ENCODE measurements around the gene SMG6.
"Not testable (repeated sequence)": the region's sequence is repeated elsewhere in the genome, so short reads cannot be mapped to it uniquely, and the experiment has no call there.

SMG6 gene

DNA sequence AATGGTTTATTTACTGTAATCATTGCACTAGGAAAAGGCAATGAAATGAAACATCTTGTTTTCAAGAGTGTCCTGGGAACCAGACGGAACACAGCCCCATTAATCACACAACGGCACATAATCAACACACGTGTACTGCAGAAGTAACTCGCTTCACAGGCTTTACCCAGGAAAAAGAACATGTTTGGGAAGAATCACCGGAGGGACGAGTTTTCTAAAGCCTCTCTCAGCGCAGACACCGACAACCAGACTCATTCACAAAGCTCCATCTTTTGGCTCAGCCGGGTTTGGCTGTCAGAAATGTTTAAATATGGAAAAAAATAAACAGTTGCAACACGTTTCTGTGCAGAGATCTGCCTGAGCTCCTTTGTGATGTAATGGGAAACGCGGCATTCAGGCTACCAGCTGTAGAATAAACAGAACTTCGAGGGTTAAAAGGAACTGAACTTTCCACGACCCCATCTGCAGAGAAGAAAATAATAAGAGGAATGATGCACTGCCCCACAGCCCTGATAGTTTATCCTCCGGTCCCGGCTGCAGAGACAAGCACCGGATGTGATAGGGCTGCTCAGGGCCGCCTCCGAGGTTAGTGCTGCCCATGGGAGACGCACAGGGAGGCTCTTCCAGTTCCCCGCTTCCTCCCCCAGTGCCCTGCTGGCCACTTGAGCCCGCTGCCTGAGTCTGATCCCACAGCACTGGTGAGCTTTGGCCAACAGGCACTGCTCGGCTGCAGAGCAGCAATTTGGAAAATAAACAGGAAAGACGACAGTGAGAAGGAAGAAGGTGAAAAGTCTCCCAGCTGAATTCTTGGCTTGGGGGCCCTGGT is 128.9 kb downstream of the SMG6 start:
- no peak for DNase-seq

DNA sequence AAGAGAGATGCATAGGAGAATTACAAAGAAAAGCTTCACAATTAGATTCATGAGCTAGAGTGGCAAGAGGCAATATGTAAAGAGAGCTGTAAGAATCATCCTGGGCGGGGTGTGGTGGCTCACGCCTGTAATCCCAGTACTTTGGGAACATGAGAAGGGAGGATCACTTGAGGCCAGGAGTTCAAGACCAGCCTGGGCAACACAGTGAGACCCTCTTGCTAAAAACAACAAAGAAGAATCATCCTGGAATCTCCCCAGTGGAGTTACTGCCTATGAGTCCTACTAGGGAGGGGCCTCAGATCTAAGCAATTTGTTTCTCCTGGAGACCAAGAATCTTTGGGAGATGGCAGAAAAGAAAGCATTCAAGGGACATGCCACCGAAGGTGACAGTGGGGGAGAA is 129.6 kb downstream of the SMG6 start:
- no peak for DNase-seq

DNA sequence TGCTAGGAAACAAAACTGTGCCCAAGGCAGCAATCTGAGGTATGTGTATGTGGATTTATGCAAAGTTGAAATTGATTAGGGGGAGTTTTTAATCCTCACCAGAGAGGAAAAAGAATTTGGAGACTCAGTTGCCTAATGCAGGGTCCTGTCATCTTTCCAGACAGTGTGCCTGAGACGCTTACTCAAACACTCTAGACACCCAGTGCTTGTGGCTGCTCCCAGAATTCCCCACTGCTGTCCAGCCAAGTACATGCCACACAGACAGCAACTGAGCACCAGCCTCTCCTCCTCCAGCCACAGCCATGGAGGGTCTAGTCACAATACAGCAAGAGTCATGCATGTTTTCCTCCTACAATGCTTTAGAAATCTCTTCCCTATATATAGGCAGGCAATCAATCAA is 130.6 kb downstream of the SMG6 start:
- DNase-seq, result no peak

DNA sequence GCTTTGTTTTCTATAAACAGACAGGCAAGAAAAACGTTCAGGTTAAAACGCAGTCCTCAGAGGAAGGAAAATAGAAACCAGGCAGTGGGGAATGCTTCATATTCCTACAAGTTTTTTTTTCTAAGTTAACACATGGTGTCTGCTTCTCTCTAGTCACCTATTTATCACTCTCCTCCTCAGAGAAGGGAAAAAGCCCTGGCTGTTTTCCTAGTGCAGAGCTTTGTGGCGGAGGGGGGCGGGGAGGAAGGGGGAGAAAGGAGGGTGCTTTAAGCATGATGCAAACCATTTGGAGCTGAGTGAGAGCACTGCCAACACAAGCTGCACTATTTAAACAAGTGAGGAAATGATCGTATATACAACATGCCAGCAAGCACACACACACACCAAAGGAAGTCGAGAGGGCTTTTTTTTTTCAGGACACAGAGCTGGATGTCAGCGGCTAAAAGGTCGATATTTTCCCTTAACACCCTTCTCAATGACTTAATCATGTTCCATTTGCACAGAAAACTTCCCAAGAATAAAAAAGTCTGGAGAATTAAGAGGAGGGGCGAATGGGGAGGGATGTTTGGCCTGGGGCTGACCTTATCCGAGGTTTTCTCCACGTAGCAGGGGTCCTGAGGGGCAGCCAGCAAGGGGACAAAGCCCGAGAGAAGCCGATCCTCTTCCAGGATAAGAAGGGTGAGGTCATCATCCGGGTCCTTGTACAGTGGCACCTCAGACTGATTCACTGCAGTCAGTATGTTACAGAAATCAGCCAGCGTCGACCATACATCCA is 131.3 kb downstream of the SMG6 start:
- no peak for DNase-seq

DNA sequence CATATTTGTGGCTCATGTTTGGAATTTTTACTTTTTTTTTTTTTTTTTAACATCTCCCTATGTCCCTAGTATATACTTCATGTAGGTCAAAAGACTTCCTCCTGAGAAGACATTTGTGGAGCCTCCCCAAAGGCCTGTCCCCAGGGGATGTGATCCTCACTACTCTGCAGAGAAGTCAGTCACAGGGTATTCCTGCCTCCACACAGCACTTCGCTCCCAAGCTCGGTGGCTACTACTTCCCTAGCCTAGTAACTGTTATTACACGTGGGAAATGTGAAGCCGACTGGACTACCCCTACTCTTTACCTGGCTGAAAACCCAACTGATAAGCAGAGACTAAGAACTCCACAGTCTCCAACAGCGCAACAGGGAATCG is 131.9 kb downstream of the SMG6 start:
- DNase-seq, result no peak

DNA sequence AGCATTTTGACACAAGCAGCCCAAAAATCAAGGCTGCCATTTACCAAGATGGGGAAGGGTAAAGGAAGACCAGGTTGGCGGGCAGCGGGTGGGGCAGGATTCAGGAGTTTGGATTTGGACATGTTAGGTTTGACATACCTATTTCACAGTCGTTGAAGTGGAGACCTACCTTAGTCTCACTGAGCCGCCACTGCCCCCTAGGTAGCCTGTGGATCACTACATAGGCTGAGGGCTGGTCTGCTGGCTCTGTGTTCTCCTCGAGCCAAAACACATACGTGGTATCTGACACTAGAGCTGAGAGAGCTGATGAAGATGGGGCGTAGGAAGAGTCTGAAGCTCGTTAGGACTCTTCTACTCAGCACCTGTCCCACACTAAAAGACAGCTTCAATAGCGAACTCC is 133.6 kb downstream of the SMG6 start:
- peak; percentile 22 for DNase-seq

DNA sequence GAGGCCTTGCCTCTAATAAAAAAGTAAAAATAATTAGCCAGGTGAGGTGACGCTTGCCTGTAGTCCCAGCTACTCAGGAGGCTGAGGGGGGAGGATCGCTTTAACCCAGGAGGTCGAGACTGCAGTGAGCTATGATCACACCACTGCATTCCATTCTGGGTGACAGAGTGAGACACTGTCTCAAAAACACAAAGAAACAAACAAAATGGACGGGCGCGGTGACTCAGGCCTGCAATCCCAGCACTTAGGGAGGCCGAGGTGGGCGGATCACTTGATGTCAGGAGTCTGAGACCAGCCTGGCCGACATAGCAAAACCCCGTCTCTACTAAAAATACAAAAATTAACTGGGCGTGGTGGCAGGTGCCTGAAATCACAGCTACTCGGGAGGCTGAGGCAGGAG is 137.9 kb downstream of the SMG6 start:
- not testable (repeated sequence) for DNase-seq

DNA sequence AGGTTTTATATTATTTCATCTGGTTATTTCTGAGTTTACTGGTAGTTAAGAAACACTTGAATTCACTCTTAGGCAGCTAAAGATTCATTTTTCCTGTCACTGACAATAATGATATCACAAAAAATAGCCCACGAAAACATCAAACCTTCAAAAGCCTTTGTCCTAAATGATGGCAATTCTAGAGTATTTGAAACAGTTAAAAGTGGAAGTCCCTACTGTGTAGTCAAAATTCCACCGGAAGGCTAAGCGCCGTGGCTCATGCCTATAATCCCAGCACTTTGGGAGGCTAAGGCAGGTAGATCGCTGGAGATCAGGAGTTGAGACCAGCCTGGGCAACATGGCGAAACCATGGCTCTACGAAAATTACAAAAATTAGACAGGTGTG is 145.2 kb downstream of the SMG6 start:
- DNase-seq, result no peak

DNA sequence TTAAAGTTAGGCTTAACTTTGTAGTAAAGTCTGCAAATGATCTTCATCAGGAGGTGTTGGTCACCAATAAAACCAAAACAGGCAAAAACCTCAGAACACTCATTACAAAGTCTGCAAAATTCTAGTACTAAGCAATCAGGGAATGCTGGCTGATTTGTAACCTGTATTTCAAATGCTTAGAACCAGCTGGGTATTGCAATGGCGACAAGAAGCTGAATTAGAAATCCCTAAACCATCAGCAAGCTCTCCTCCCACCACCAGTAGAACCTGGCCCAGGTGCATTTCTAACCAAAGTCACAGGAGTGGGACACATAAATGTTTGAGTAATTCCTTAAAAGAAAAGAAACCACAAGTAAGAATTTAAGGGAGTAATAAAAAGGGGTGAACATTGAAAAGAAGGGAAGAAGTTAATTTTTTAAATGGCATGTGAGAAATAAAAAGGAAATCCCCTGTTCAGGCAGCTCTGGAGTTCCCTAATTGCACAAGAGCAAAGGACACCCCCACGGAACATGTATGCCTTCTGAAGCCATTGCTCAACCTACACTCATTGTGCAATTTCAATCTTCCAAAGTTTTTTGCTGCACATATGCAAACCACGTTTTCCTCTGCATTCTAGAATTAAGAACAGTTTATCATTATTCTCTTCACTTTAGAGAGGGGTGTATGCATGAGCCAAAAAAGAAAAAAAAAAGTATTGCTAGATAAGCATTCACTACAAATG is 145.8 kb downstream of the SMG6 start:
- no peak for DNase-seq

DNA sequence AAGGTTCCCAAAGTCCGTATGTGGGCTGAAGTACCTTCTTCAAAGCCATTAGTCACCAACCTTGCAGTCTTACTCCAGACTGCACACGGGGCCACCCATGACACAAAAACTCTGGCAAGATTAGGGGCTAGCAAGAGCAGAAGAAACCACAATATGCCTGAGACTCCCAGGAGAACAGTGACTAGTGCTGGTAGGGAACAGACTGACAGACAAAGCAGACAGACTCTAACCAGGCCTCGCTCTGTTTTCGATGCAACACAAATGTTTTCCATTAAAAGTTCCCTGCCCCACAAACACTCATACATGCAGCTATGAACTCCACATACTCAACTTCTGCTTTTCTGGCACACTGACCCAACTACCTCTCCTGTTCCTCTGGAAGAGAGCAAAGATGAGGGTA is 146.5 kb downstream of the SMG6 start:
- no peak for DNase-seq

DNA sequence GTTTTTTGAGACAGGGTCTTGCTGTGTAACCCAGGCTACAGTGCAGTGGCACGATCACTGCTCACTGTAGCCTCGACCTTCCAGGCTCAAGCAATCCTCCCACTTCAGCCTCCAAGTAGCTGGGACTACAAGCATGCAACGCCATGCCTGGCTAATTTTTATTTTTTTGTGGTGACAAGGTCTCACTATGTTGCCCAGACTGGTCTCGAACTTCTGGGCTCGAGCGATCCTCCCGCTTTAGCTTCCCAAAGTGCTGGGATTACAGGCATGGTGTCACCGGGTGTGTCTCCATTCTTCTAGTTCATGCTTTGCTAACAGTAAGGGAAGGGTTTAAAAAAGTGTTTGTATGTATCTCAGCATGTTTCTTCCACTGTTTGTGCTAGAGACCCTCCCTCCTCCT is 146.9 kb downstream of the SMG6 start:
- no peak for DNase-seq

DNA sequence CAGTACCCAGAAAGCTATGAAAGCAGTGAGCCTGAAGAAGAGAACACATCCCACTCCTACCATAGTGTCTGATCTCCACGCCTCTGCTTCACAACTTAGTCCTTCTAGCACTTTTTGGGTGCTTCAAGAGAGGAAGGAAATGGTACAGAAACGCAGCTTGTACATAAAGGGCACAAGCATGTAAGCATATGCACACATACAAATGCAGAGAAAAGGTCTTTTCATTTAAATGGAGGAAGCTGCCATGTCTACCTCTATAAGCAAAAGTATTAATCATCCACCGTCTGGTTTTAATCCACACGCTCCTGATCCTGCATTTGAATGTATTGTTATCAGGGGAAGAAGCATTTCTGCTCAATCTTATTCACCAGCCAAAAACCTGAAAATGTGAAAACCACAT is 148.0 kb downstream of the SMG6 start:
- DNase-seq, result peak; percentile 32

DNA sequence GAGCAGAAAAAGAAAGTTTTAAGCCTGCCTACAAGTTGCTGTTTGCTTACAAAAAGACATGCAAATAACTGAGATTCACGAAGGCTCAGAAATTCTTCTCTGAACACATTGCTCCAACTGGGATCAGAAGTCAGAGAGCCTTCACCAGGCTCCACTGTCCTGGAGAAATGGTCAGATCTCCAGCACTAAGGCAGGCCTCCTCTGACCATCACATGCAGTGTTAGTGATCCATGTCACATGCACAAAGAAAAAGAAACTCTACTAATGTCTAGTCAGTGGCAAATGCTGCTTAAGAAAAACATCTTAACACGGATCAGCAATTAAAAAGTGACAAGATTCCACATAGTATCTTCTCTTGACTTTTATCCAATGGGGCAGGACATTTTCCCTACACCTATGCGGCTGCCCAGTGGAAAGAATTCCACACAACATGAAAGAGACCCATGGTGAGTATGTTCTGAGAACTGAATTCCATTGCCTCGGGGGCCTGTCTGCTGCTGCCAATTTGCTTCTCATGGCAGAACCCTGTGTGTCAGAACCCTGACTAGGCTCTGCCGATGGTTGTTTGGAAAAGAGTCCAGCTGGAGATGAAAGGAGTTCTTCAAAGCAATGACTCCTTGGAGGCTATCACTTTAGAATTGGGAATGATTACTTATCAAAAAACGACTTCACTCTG is 152.1 kb downstream of the SMG6 start:
- DNase-seq, result no peak

DNA sequence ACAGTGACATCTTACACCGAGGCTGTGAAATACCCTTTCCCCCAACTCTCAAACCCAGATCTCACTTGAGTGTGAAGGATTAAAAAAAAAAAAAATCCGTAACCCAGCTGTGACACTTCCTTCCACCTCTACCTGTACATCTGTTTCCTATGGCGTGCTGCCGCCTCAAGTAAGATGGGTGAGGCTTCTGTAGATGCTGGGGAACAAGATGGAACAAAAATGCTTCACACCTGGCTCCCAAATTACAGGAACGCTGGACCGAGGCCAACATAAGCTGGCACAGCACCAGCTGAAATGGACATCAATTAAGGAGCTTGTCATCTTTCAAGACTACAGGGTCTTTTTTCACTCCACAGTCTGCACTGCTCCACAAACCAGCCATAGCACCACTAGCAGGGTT is 152.8 kb downstream of the SMG6 start:
- DNase-seq, result no peak

DNA sequence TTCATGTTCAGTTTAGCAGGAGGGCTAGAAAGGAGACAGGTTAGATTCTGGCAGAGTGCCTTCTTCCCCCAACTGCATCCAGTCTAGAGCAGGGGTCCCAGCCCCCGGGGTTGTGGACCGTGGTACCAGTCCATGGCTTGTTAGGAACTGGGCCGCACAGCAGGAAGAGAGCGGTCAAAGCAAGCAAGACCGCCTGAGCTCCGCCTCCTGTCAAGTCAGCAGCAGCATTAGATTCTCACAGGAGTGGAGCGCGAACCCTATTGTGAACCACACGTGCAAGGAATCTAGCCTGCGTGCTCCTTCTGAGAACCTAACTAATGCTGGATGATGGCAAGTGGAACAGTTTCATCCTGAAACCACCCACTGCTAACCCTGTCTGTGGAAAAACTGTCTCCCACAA is 153.7 kb downstream of the SMG6 start:
- DNase-seq, result no peak

DNA sequence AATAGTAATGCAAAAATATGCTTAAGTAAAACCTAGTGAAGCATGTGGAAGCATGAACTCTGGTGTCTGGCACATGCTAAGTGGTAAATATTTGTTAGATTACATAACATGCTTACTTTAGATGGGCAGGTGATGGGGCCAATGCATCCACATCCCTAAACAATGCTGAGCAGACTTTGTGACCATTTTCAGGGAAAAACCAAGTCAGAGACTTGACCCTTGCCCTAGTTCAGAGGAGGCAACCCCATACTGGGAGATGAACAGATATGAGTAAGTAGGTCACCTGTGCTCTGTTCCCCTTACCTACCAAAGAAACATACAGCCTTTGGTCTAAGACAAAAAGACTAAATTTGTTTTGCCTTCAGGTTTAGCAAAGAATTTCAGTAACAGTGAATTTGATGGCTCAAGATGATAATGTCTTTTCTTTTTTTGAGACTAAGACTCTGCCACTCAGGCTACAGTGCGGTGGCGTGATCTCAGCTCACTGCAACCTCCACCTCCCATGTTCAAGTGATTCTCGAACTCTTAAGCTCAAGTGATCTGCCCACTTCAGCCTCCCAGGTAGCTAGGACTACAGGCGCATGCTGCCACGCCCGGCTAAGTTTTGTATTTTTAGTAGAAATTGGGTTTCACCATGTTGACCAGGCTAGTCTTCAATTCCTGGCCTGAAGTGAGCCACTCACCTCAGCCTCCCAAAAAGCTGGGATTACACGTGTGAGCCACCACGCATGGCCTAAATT is 157.3 kb downstream of the SMG6 start:
- DNase-seq, result no peak

DNA sequence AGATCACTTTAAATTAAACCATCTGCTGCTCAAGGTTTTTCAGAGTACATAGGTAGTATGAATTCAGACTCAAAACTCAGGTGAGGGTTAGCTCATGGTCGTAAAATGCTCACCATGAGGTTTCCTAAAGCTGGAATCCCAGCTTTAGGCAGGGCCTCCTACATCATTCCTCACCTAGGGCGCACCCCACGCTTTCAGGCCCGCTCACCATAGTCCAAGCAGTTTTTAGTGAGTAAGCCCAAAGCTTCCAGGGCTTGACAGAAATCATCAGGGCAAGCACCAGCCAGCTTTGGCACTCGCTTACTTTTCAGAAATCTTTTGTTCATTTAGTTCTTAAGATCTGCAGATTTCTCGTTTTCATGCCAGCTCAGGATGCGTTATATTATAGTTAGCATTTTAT is 158.9 kb downstream of the SMG6 start:
- no peak for DNase-seq

DNA sequence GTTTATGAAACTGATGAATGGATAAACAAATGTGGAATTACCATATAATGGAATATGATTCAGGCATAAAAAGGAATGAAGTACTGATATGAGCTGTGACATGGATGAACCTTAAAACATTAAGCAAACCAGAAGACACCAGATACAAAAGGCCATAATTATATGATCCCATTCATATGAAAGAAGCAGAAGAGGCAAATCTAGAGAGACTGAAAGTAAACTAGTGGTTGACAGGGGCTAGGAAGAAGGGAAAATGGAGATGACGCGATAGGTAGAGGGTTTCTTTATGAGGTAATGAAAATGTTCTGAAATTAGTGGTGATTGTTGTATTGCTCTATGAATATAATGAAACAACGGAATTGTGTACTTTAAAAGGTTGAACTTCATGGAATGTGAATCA is 160.3 kb downstream of the SMG6 start:
- no peak for DNase-seq

DNA sequence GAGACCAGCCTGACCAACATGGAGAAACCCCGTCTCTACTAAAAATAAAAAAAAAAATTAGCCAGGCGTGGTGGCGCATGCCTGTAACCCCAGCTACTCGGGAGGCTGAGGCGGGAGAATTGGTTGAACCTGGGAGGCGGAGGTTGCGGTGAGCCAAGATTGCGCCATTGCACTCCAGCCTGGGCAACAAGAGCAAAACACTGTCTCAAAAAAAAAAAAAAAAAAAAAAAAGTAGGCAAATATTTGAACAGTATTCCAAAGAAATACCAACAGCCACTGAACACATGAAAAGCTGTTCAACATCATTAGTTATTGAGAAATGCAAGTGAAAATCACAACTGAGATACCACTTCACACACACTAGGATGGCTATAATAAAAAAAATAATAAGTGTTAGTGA is 160.9 kb downstream of the SMG6 start:
- DNase-seq, result not testable (repeated sequence)

DNA sequence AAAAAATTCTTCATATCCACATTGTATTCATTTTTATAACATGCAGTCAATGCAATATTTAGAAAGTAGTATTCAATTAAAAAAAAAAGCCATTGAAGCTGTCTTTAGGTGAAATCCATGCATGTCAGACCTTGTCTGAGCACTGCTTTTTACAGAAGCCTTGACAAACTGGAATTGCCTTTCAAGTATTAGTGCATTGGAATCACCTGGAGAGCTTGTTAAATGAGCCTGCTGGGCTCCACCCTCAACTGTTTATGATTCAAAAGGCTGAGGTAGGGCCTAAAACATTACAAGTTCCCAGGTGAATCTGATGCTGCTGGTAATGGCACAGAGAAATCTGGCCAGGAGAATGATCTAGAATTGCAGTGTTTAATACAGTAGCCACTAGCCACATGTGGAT is 162.9 kb downstream of the SMG6 start:
- DNase-seq, result no peak

DNA sequence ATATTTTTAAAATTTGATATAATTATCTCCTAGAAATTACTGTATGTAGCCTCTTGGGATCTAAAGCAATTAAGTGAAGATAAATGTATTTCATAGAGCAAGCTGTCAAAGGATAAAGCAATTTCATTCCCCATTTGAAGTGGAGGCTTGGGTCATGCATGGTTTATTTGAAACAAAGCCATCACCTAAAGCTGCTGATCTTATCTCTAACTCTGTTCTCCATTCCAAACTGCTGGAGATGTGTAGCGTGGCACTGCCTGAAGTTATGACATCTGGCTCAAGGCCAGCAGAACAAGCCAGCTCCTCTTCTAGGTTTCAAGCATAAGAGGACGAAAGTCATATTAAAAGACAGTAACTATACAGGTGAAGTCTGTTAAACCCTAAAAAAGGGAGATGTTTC is 164.8 kb downstream of the SMG6 start:
- no peak for DNase-seq

DNA sequence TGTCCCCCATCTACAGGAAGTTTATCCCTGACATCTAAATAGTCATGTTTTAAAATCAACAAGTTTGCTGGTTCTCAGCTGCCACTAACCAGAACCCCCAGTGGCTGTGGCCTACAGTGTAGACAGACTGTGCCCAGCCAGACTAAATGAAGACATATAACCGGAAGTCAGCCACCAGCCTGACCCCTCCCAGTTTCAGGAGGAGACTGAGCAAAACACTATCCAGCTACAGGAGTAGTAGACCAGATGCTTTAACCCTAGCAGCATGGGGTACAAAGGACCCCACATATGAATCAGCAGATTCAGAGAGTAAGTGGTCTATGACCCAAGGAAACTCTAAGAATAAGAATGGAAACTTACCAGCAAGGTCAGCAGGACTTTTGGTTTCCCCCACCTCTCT is 165.3 kb downstream of the SMG6 start:
- DNase-seq, result no peak
